G401.6 (cell line): ENCODE results near the gene AGER.
"Not testable (repeated sequence)": the region's sequence is repeated elsewhere in the genome, so short reads cannot be mapped to it uniquely, and the experiment has no call there.

Experiments used
- FAIRE-seq: peaks from 2 replicates; lab custom pipeline; 2012; peaks lifted over from hg19 to GRCh38; lab: Jason Lieb, UNC

The AGER gene

DNA sequence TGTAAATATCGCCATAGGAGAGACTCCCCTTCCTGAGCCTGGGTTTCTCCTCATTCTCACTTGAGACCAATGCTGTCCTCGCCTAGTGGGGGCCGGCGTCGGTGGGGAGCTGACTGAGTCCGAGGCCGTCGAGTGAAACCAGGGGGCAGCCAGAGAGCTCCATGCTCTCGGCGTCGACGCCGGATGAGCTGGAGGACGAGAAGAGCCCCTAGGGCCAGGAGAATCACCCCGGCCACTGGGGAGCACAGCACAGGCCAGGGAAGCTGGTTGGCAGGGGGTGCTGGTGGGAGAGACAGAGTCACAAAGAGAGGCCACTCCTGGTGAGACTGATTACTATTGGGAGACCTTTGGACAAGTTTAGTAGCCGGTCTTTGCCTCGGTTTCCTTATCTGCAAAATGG, 14.8 kb upstream of the AGER start:
- no peak for FAIRE-seq

DNA sequence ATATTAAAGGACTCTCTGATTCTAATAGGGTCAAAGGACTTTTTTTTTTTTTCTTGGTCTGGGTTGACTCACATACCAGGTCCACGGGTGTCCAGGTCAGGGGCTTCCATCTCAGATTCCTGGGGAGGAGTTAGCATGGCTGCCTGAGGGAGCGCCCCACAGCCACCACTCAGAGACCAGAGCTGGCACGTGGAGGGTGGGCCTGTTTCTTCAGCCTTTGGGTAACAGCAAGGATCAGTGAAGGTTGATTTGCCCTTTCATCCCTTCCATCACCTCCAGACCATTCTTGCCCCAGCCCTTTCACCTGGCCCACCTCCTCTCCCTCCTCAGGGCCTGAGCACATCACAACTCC, 14.3 kb upstream of the AGER start:
- FAIRE-seq, result no peak

DNA sequence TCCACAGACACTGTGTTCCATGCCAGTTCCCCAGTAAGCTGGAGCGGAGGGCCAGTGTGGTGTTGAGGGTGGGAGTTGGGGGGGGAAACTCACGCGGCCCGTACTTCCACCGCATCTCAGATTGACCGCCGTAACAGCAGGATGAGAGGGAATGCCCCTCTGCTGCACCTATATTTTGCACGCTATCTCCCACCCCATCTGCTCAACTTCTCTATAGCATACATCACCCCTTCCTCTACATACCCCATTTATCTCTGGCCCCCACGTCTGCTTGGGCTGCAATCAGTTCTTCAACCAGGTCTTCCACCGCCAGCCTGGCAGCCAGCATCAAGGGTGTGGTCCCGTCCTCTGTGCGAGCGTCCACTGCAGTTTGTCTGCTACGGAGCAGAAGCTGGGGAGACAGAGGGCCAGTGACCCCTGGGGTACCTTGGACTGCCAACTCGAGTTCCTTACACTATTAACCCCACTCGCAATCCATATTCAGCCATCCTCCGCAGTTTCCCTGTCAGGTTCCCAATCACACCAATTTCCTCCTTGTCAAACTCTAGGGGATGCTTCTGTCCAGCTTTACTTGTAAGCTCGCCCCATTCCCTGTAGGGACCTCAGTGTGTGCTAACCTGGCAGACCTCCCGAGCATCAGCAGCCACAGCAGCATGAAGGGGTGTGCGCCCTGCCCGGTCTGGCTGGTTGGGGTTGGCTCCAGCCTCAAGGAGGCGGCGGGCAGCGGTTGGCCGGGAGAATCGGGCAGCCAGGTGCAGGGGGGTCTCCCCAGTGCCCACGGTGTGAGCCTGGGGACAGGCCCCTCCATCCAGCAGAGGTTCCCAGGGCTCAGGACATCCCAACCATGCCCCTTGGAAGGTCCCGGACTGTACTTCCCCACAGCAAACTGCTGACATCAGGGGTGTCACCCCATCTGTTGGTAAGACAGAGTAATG, 12.9 kb upstream of the AGER start:
- no peak for FAIRE-seq

GRCh38 chr6:32195902-32196681, 12.0 kb upstream of the AGER start:
- no peak for FAIRE-seq

GRCh38 chr6:32195652-32195901, 11.5 kb upstream of the AGER start:
- FAIRE-seq, result peak; percentile 98

DNA sequence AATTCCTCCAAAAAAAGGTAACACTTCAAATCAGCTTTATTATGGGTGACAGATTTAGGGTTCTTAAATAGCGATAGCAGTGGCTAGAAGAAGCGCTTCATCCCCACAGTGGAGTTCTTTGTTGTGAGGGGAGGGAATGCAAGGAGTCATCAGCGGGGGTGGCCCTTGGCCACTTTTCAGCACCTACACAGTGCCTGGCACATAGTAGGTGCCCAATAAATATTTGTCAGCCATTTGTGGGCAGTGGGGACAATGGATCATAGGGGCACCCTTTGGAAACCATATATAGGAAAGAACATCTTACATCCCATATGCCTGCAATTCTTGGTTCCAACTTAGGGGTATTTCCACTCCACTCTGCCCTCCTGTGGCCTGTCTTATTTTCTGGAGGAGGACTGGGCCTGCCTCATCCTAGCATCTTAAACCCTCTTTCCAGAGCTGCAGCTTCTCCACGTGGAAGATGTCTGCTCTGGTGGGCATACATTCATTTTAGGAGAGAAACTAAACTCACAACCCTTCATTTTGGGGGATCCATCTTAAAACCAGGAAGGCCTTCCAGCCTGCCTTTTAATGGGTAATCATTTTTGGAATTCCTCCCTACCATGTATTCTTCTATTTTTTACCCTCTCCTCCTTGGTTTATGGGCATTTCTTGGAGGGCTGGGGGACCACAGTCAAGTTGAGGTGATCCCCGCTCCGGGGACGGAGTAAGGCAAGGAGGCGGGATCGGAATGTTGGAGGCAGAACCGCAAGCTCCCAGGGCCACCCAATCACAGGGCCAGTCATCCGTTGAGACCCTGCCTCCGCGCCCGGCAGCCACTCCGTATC, 11.0 kb upstream of the AGER start:
- FAIRE-seq, result no peak

- no peak for FAIRE-seq
Measured at GRCh38 chr6:32194388-32194787, 10.3 kb upstream of the AGER start.

DNA sequence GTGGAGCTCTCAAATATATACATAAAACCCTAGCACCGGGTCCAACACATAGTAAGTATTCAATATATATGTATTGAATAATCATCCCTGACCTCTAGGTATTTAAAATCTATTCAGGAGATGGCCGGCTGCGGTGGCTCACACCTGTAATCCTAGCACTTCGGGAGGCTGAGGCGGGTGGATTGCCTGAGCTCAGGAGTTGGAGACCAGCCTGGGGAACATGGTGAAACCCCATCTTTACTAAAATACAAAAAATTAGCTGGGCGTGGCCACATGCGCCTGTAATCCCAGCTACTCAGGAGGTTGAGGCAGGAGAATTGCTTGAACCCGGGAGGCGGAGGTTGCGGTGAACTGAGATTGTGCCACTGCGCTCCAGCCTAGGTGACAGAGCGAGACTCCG, 9.0 kb upstream of the AGER start:
- not testable (repeated sequence) for FAIRE-seq

DNA sequence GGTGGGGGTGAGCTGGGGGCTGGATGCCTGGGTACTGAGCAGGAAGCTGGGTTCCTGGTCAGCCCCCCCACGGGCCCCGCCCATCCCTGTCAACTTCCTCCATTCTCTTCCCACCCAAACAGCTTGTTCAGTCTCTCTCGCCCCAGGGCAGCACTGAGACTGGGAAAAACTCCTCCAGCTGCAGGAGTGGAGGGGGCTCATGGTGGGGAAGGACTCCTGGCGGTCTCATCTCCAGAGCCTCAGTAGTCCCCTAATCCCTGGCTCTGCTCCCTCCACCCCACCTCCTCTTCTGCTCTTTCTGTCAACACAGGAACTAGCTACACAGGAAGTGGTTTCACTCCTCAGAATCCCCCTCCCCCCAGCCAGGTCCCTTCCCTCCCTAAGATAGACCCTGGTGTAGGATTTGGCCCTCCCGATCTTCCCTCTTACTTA, 8.6 kb upstream of the AGER start, which contains the start of gene GPSM3:
Gene GPSM3, minus strand, starts transcription at position 36 of the 432 bp plus-strand sequence. CDS start 130 bp downstream, outside the sequence.
- no peak for FAIRE-seq

DNA sequence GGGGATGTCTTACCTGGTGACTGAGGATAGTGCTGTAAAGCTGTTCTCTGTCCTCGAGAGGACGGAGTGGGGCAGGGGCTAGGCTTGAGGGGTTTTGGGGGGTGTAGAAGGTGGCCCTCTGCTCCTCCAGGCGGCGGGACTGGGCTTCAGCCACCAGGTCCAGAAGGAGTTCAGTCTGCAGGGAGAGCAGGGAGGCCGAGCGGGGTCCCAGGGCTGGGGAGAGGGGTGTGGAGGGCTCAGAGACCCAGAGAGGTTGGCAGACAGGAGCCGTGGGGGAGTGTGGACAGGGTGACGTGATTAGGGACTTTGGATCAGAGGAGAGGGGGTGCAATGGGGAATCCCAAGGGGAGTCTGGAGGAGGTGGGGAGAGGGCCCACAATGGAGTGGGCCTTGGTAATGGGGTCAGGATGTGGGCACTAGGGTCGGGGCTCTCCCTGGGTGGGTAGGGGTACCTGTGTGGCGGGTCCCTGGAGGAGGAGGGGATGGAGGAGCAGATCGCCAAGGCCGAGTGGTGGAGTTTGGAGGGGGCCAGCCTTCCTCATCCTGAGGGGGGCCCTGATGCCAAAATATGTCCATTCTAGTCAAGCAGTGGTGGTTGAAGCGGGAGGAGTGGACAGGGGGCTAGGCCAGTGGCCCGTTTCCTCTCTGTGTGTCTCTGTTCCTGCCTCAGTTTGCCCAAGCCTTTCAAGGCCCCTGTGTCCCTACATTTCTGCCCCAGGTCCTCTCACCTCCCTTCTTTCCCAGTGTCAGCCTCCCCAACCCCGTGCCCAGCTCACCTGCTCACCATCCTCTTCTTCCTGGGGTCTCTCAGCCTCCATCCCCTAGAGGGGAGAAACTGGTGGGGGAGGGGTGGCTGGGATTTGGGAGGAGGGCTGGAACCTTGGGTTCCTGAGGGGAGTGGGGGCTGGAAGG, 7.9 kb upstream of the AGER start:
- no peak for FAIRE-seq

DNA sequence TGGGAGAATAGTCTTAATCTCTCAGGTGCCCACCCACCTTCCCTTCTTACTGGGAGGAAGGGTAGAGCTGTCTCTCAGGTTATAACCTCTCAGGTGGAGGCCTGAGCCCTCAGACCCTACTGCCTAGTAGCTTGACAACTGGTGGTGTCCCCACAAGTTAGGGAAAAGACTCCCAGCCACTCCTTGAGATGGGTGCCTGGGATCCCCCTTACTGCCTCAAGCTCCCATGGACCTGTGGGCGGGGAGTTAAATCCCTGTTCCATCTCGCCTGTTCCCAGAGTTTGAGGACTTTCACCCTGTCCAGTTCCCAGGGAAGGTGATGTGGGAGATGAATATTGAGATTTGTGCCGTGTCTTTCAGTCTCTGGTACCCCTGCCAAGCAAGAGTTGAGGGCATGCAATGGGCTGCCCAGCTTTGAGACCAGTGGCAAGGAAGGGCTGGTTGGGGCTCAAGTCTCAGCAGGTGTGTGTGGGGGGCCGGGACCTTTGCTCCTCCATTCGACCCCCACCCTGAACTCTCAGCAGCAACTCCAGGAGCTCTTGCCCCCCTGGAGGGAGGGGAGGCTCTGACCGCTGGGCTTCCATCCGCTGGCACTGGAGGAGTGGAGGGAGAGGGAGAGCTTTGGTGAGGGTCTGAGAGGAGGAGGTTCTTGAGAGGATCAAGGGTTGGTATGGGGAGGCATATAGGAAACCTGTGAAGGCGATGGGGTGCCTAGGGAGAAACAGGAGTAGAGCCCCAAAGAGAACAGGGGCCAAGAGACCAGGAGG, 7.0 kb upstream of the AGER start:
- no peak for FAIRE-seq

GRCh38 chr6:32190054-32190851, 6.2 kb upstream of the AGER start, which contains the start of gene PBX2:
Gene PBX2 (minus strand): TSS chr6:32190202. CDS start chr6:32189915, 287 bp downstream.
- no peak for FAIRE-seq

DNA sequence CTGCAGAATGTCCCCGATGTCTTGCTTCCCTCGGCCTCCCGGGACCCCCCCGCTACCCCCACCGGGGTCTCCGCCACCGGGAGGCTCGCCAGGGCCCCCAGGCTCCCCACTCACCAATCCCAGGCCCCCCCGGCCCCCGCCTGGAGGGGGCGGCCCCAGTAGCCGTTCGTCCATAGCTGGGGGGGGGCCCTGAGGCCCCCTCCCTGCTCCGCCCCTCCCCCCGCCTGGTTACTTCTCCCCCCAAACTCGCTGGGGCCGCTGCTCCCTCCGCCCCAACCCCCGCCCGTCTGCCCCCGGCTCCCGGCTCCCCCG, 5.6 kb upstream of the AGER start:
- FAIRE-seq, result no peak

- no peak for FAIRE-seq
Measured at GRCh38 chr6:32189069-32189741, 5.2 kb upstream of the AGER start.

DNA sequence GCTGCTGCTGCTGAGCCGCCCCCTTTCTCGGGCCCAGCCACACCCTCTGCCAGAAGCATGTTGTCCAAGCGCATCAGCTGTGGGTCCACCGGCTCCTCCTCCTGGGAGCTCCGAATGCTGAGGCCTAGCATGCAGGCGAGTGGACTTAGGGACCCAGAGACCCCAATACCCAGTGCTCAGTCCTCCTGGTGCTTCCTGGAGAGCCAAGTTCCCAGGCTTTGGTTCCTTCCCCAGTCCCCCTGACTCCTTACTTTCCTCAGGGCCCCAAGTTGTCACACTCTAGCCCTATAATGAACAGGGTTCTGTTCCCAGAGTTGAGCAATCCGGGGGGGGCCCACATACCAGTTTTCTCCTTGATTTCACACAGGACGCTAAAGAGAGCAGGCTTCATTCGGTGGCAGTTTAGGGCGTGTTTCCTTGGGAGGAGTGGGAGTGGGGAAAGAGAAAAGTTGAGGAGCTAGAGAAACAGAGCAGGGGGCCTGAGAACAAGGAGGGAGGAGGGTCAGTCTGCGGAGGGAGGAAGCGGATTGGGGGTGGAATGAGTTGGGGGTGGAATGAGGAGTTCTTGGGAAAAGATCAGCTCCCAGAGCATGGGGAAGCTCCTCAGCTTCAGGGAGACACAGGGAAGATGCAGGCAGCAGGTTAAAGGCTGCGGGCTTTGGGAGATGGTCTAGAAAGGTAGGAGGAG, 4.5 kb upstream of the AGER start:
- no peak for FAIRE-seq

DNA sequence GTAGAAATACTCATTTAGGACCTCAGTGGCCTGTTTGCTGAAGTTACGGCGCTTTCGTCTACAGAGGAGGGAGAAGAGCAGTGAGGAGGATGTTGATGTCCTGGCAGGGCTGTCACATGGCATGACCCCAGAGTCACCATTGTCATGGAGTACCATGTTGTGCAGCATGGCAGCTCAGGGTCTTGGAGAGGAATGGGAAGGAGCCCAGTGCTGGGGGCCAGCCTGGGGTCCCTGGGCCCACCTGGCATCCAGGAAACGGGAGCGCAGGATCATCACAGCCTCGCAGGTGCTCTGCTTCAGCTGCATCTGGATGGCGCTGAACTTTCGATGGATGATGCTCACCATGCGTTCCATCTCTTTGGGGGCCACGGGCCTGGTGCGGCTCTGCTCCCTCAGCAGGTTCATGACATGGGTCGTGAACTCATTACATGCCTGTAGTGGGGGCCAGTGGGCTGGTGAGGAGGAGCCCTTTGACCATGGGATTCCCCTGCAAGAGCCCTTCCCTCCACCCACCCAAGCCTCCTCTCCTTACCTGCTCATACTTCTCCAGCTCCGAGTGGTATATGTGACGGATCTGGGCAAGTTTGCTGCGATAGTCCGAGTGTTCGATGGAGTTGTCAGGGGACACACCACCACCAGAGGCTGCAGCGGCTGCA, 3.8 kb upstream of the AGER start:
- not testable (repeated sequence) for FAIRE-seq

DNA sequence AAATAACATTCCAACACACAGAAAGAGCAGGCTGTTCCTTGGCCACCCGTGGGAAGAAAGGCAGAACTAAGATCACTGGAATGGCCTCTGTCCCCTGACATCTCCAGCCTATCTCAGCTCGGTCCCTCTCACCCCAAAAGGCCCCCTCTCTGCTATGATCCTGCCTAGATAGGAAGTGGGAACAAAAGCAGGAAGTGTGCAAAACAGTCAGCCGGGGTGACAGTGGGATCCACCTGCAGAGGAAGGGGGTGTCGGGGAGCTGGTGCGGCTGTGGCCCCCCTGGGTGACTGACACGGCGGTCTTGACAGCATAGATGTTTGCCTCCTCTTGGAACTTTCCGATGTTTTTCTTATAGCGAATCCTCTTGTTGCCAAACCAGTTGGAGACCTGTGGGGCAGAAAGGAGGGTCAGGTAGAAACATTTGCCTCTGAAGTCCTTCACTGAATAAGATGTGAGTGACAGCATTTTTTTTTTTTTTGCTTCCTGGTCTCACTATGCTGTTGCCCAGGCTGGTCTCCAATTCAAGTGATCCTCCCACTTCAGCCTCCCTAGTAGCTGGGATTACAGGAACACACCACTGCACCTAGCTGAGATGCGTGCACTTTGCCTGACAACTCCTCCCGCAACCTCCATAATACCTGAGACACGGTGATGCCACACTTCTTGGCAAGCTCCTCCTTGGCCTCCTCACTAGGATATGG, 3.1 kb upstream of the AGER start:
- no peak for FAIRE-seq
